GM12878 (cell line): ENCODE results near the gene STON1. TPM values are rescaled to one million over a fixed set of nuclear protein-coding genes. Genes with fewer than 3 reads are reported as not detected.

Source experiments
- ATAC-seq: fragments of 200-7000 bp; cut with Tn5 transposase; 3 replicates; pipeline ENCODE4 v1.9.1; 2020; ENCODE audit warnings: mild to moderate bottlenecking, moderate library complexity
- BruUV-seq: library from RNA; stranded (reverse); fragments of 400-500 nt; replicated peaks from 2 replicates; lab custom pipeline; 2021; lab: Mats Ljungman, UMichigan
- CTCF ChIA-PET: fragments of 300-600 bp; sonication (Branson Sonifier 250); formaldehyde crosslinking; extraction: SDS; loops from one replicate; lab custom pipeline; 2021; ENCODE audit warnings: inconsistent platforms; lab: Yijun Ruan, JAX
- POLR2A ChIA-PET: fragments of 350-600 bp; formaldehyde crosslinking; extraction: SDS; loops from one replicate; lab custom pipeline; 2021; ENCODE audit warnings: inconsistent platforms; lab: Charles Lee
- RAD21 ChIA-PET: fragments of 300-600 bp; sonication (Branson Sonifier 250); formaldehyde crosslinking; loops from one replicate; lab custom pipeline; 2023; ENCODE audit warnings: antibody characterized with exemption; ENCODE audit not compliant: unreplicated experiment; lab: Charles Lee
- SMC1A ChIA-PET: fragments of 300-600 bp; sonication (Branson Sonifier 250); formaldehyde crosslinking; loops from one replicate; lab custom pipeline; 2023; ENCODE audit not compliant: unreplicated experiment, uncharacterized antibody; lab: Charles Lee
- DNase-seq: peaks from one replicate; pipeline ENCODE4 v3.0.0-alpha.2; 2011; ENCODE audit warnings: low read depth, low spot score
- FAIRE-seq: peaks from 3 replicates; lab custom pipeline; 2011; peaks lifted over from hg19 to GRCh38; lab: Jason Lieb, UNC
- H2AFZ ChIP-seq: 2 replicates; pipeline ENCODE4 v1.6.0; 2011; ENCODE audit warnings: low read depth, low read length, control low read depth; ENCODE audit not compliant: control insufficient read depth
- H3K27ac ChIP-seq: 2 replicates; pipeline ENCODE4 v1.5.1; 2011; ENCODE audit warnings: control low read depth; ENCODE audit not compliant: control insufficient read depth, insufficient read depth
- H3K27me3 ChIP-seq, 2 experiments: replicated peaks in 1 of 2; 2 replicates each; pipeline versions ENCODE4 v1.6.0 to v1.6.1; 2011; ENCODE audit warnings: low read length in 1 of 2; ENCODE audit not compliant: control insufficient read depth in 2 of 2, insufficient read depth in 2 of 2
- H3K36me3 ChIP-seq, 2 experiments: 2 replicates each; pipeline ENCODE4 v1.5.1; 2011; ENCODE audit warnings: low read length in 1 of 2; ENCODE audit not compliant: control insufficient read depth in 2 of 2, insufficient read depth in 2 of 2
- H3K4me1 ChIP-seq: 2 replicates; pipeline ENCODE4 v1.6.1; 2011; ENCODE audit warnings: mild to moderate bottlenecking, low read length, moderate library complexity, mixed read lengths; ENCODE audit not compliant: control insufficient read depth, insufficient read depth
- H3K4me2 ChIP-seq: 2 replicates; pipeline ENCODE4 v1.6.0; 2011; ENCODE audit warnings: control low read depth; ENCODE audit not compliant: control insufficient read depth, insufficient read depth
- H3K4me3 ChIP-seq: fragments of 200-600 bp; sonication (generic); 2 replicates; pipeline ENCODE4 v1.5.1; 2016
- H3K79me2 ChIP-seq: 2 replicates; pipeline ENCODE4 v1.6.0; 2011; ENCODE audit warnings: low read length; ENCODE audit not compliant: control insufficient read depth, insufficient read depth
- H3K9ac ChIP-seq: 2 replicates; pipeline ENCODE4 v1.8.0; 2011; ENCODE audit warnings: low read length, control low read depth, mixed read lengths; ENCODE audit not compliant: control insufficient read depth, insufficient read depth
- H3K9me3 ChIP-seq: replicated peaks from 3 replicates; pipeline ENCODE4 v1.5.1; 2011; ENCODE audit warnings: mild to moderate bottlenecking, low read length; ENCODE audit not compliant: control insufficient read depth, insufficient read depth
- H4K20me1 ChIP-seq: 2 replicates; pipeline ENCODE4 v1.6.0; 2011; ENCODE audit not compliant: control insufficient read depth, insufficient read depth
- BMI1 ChIP-seq: fragments of 450-650 bp; IDR thresholded peaks from 2 replicates; pipeline ENCODE4 v1.6.1; 2016; ENCODE audit warnings: mild to moderate bottlenecking, moderate library complexity, borderline replicate concordance
- CHD2 ChIP-seq: IDR thresholded peaks from 2 replicates; pipeline ENCODE4 v1.6.1; 2011; ENCODE audit warnings: low read depth, low read length, improper control_type of control experiment, borderline replicate concordance
- PAX8 ChIP-seq: fragments of 450-650 bp; IDR thresholded peaks from 2 replicates; pipeline ENCODE4 v1.6.1; 2017; ENCODE audit warnings: mild to moderate bottlenecking, moderate library complexity
- ZBTB11 ChIP-seq: fragments of 450-650 bp; formaldehyde crosslinking; IDR thresholded peaks from 2 replicates; pipeline ENCODE4 v1.5.0; 2022; ENCODE audit warnings: mild to moderate bottlenecking, missing genetic modification characterization
- ZNF217 ChIP-seq: fragments of 450-650 bp; IDR thresholded peaks from 2 replicates; pipeline ENCODE4 v1.6.1; 2017; ENCODE audit warnings: antibody characterized with exemption, mild to moderate bottlenecking
- WGBS: methylation state at CpG from one replicate; pipeline ENCODE4 v1.1.6; 2016; ENCODE audit warnings: low lambda C conversion rate; ENCODE audit not compliant: insufficient replicate concordance, insufficient coverage; ENCODE audit errors: missing lambda C conversion rate; 5-methylcytosine and 5-hydroxymethylcytosine counted together
- in situ Hi-C: fragments of 300-500 bp; cut with MboI; formaldehyde crosslinking; loops from 9 replicates; pipeline ENCODE4 v1.14.3; 2018; ENCODE audit warnings: mixed read lengths
- intact Hi-C: fragments of 100-400 bp; cut with micrococcal nuclease; formaldehyde crosslinking; loops from one replicate; pipeline ENCODE4 v1.14.2; 2022; ENCODE audit not compliant: unreplicated experiment
- polyA plus RNA-seq, 11 experiments: library from polyadenylated mRNA; depleted of rRNA in 4 of 11; unstranded in 6 of 11; stranded (reverse) in 5 of 11; fragments of >200 nt; fragmentation: Nextera tagmentation in 4 of 11; fragmentation: Illumina TruSeq in 1 of 11; extraction: Ambion mirVana in 4 of 11; extraction: Trizol in 1 of 11; gene quantifications; 1 replicate in 1 of 11; 2 replicates in 10 of 11; pipeline versions ENCODE4 v1.2.1 to v1.2.3, GENCODE V29; 2011 to 2016; ENCODE audit warnings: inconsistent platforms in 2 of 11, missing spikeins in 2 of 11, low read depth in 1 of 11
- total RNA-seq, 4 experiments: library from RNA; depleted of rRNA in 3 of 4; stranded (reverse); fragments of >200 nt in 3 of 4; fragmentation: Illumina TruSeq in 1 of 4; extraction: Trizol in 1 of 4; gene quantifications; 2 replicates each; pipeline versions ENCODE4 v1.2.1 to v1.2.3, GENCODE V29; 2013 to 2021

Gene STON1
- total and polyA plus RNA-seq, 10 of the 15 experiments (the other 5 are each of a cell fraction or from before 2014, with no cell fraction given): 0.11 to 0.90 (median 0.22) TPM; not detected in 2

- no peak for ATAC-seq
- H3K9me3 ChIP-seq: no peaks in the 10 kb centered on the region
- H3K79me2 ChIP-seq: no peaks in the 10 kb centered on the region
- intact Hi-C loops: no loop called here
- SMC1A ChIA-PET: no interaction called here
- H3K4me2 ChIP-seq: no peak overlapping the region
- H3K4me1 ChIP-seq: no peaks in the 10 kb centered on the region; the same call in 1 of the 2 replicates
- H3K36me3 ChIP-seq: no peaks in the 10 kb centered on the region
- H3K4me3 ChIP-seq: no peak overlapping the region
- POLR2A ChIA-PET: no interaction called here
- H3K27ac ChIP-seq: no peak overlapping the region
- H2AFZ ChIP-seq: no peak overlapping the region
- H3K9ac ChIP-seq: no peak overlapping the region
- no peak for FAIRE-seq
- no peaks in the 10 kb centered on the region for H4K20me1 ChIP-seq
- H3K27me3 ChIP-seq: 0 out of 4 replicates have a peak, but pooled peaks cover 0 to 2% of the 10 kb centered on the region in 2 experiments
- no TSS peak for BruUV-seq
- RAD21 ChIA-PET: no interaction called here
- TF ChIP-seq ZNF217 (no peak), CHD2 (no peak), PAX8 (no peak), BMI1 (no peak), ZBTB11 (CRISPR knock-in tag) (no peak)
- TF ChIP-seq, all 136 proteins: peak for 0
- in situ Hi-C loops: no loop called here
- CTCF ChIA-PET: no interaction called here
- no peak for DNase-seq
- WGBS: 16% methylated on average over 4 of the region's 4 CpGs
Measured at GRCh38 chr2:48578313-48578712, 48.4 kb downstream of the STON1 start.
